Small intestine (tissue), 7 donors: ENCODE results near the gene RBP5. TPM values are rescaled to one million over a fixed set of nuclear protein-coding genes. Genes with fewer than 3 reads are reported as not detected.
A peak's percentile ranks its signal among the peaks of the same experiment; 100 is the strongest.

Experiments used
- DNase-seq, 2 donors: peaks; one replicate each; pipeline versions ENCODE4 v3.0.0 to v3.0.0-alpha.2; 2013
- FAIRE-seq: peaks from 2 replicates; lab custom pipeline; 2012; peaks lifted over from hg19 to GRCh38; lab: Jason Lieb, UNC
- H3K27ac ChIP-seq, 3 donors: one replicate each; pipeline ENCODE4 v1.5.1; 2013; ENCODE audit warnings: low read length in 2 of 3, mild to moderate bottlenecking in 2 of 3, control low read depth in 1 of 3, inconsistent platforms in 1 of 3, low read depth in 1 of 3, moderate library complexity in 1 of 3
- H3K27me3 ChIP-seq, 3 donors: one replicate each; pipeline ENCODE4 v1.6.1; 2013; ENCODE audit warnings: low read length in 3 of 3, inconsistent platforms in 1 of 3; ENCODE audit not compliant: control insufficient read depth in 3 of 3, insufficient read depth in 3 of 3
- H3K36me3 ChIP-seq, 3 donors: one replicate each; pipeline ENCODE4 v1.6.1; 2013; ENCODE audit warnings: low read length in 3 of 3, inconsistent platforms in 1 of 3, low read depth in 1 of 3, mild to moderate bottlenecking in 1 of 3, moderate library complexity in 1 of 3; ENCODE audit not compliant: control insufficient read depth in 3 of 3, insufficient read depth in 2 of 3
- H3K4me1 ChIP-seq, 3 donors: one replicate each; pipeline ENCODE4 v1.6.1; 2013; ENCODE audit warnings: low read length in 2 of 3, inconsistent platforms in 1 of 3, low read depth in 1 of 3, mild to moderate bottlenecking in 1 of 3, moderate library complexity in 1 of 3; ENCODE audit not compliant: control insufficient read depth in 3 of 3, insufficient read depth in 2 of 3
- H3K4me3 ChIP-seq, 3 donors: one replicate each; pipeline ENCODE4 v1.5.1; 2013; ENCODE audit warnings: low read length in 3 of 3, control low read depth in 1 of 3, inconsistent platforms in 1 of 3, low read depth in 1 of 3, mild to moderate bottlenecking in 1 of 3, moderate library complexity in 1 of 3
- H3K9me3 ChIP-seq, 2 donors: one replicate each; pipeline ENCODE4 v1.6.1; 2013; ENCODE audit warnings: low read depth in 1 of 2, low read length in 1 of 2; ENCODE audit not compliant: control insufficient read depth in 2 of 2, insufficient read depth in 1 of 2
- WGBS, 3 donors: extraction: QIAGEN DNeasy Blood & Tissue Kit; methylation state at CpG; one replicate each; pipeline ENCODE4 v1.1.7; 2013; 5-methylcytosine and 5-hydroxymethylcytosine counted together
- polyA plus RNA-seq, 4 donors: library from polyadenylated mRNA; stranded (reverse) in 3 of 4; unstranded in 1 of 4; fragments of 200-250 nt in 3 of 4; fragments of 120-200 nt in 1 of 4; gene quantifications; one replicate each; pipeline versions ENCODE4 v1.2.1 to v1.2.3, GENCODE V29; 2013
- donor health status: healthy with polysubstance abuse.
- donor health status: control.
- donor health status: control.
- donor health status: Bipolar disorder and iron deficiency.
- donor health status: healthy.

RBP5 gene
- polyA plus RNA-seq, 4 donors = 0.67 to 19.0 (median 7.8) TPM

- no peaks in the 10 kb centered on the region for H3K9me3 ChIP-seq
- 33 to 84% (median 47%) methylated on average over 4 of the region's 4 CpGs for WGBS, 3 donors
- DNase-seq (no peak), FAIRE-seq (no peak)
- no peaks in the 10 kb centered on the region for H3K27me3 ChIP-seq
- H3K27ac ChIP-seq = no peak overlapping the region
- no peak overlapping the region for H3K4me3 ChIP-seq
- H3K4me1 ChIP-seq = peaks cover 0 to 14% (median 0%) of the 10 kb centered on the region in 3 donors
- peaks cover 0 to 53% (median 7%) of the 10 kb centered on the region in 3 donors for H3K36me3 ChIP-seq
Observed at GRCh38 chr12:7100239-7100638, 28.4 kb downstream of the RBP5 start.

- FAIRE-seq (no peak), DNase-seq (no peak)
- H3K27ac ChIP-seq = no peak overlapping the region
- peaks cover 0 to 47% (median 7%) of the 10 kb centered on the region in 3 donors for H3K36me3 ChIP-seq
- 38 to 78% (median 60%) methylated on average over 9 of the region's 9 CpGs for WGBS, 3 donors
- no peaks in the 10 kb centered on the region for H3K27me3 ChIP-seq
- H3K4me1 ChIP-seq = peaks cover 0 to 14% (median 0%) of the 10 kb centered on the region in 3 donors
- no peak overlapping the region for H3K4me3 ChIP-seq
- no peaks in the 10 kb centered on the region for H3K9me3 ChIP-seq
Observed at GRCh38 chr12:7099290-7099996, 29.2 kb downstream of the RBP5 start.

DNA sequence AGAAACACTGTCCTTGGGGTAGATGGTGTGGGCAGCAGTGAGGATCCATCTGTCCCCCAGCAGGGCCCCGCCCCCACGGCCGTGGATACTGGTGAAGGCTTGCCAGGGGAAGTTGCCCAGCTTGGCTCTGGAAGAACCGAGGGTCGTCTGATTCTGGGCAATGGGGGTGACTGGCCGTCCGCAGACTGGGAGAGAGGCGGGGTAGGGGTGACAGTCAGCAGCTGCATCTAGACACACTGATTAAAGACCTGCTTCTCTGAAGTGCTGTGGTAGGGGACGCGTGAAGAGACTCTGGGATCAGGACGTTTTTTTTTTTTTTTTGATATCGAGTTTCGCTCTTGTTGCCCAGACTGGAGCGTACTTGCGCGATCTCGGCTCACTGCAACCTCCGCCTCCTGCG, 31.7 kb downstream of the RBP5 start:
- Histone ChIP-seq H3K36me3 (peaks cover 0 to 36% (median 2%) of the 10 kb centered on the region in 3 donors), H3K27ac (no peak overlapping the region), H3K4me1 (peaks cover 0 to 9% (median 0%) of the 10 kb centered on the region in 3 donors), H3K9me3 (no peaks in the 10 kb centered on the region), H3K27me3 (no peaks in the 10 kb centered on the region), H3K4me3 (no peak overlapping the region)
- WGBS, 3 donors = 85 to 88% (median 85%) methylated on average over 19 of the region's 19 CpGs
- FAIRE-seq = no peak
- no peak for DNase-seq

- H3K27ac ChIP-seq = no peak overlapping the region
- no peak for FAIRE-seq
Observed at GRCh38 chr12:7096006-7096932, 32.4 kb downstream of the RBP5 start.

DNA sequence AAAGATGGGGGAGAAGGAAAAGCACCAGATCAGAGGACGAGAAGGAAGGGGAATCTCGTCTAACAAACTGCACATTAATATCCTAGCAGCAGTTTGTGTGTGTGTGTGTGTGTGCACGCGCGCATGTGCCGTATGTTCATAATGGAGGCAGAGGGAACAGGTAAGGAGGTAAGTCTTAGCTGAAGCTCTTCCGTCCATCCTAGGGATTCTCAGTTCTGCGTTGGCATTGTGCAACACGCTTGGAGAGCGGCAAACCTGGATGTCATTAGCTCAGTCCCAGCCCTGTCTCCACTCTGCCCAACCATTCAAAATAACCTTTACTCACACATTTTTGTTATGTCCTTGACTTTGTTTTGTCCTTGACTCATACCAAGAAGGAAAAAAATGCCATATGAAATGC, 34.8 kb downstream of the RBP5 start:
- peaks cover 0 to 6% (median 0%) of the 10 kb centered on the region in 3 donors for H3K27me3 ChIP-seq
- no peak overlapping the region for H3K27ac ChIP-seq
- no peaks in the 10 kb centered on the region for H3K9me3 ChIP-seq
- FAIRE-seq = no peak
- no peak for DNase-seq
- peaks cover 0 to 12% (median 0%) of the 10 kb centered on the region in 3 donors for H3K4me1 ChIP-seq
- no peak overlapping the region for H3K4me3 ChIP-seq
- 33 to 65% (median 53%) methylated on average over 10 of the region's 10 CpGs for WGBS, 3 donors
- peaks cover 0 to 27% (median 2%) of the 10 kb centered on the region in 3 donors for H3K36me3 ChIP-seq

More at GRCh38 chr12:7096006-7096932, 32.4 kb downstream of the RBP5 start:
- 77 to 83% (median 79%) methylated on average over 25 to 26 of the region's 26 CpGs for WGBS, 3 donors
- peaks cover 0 to 12% (median 0%) of the 10 kb centered on the region in 3 donors for H3K4me1 ChIP-seq
- no peaks in the 10 kb centered on the region for H3K27me3 ChIP-seq
- peaks cover 0 to 29% (median 2%) of the 10 kb centered on the region in 3 donors for H3K36me3 ChIP-seq
- DNase-seq = no peak
- H3K9me3 ChIP-seq = no peaks in the 10 kb centered on the region
- no peak overlapping the region for H3K4me3 ChIP-seq

GRCh38 chr12:7093486-7093885, 35.2 kb downstream of the RBP5 start:
- peaks cover 0 to 29% (median 2%) of the 10 kb centered on the region in 3 donors for H3K36me3 ChIP-seq
- H3K4me1 ChIP-seq = peaks cover 0 to 12% (median 0%) of the 10 kb centered on the region in 3 donors
- FAIRE-seq = no peak
- no peak overlapping the region for H3K27ac ChIP-seq
- no peak for DNase-seq
- WGBS, 3 donors = 40 to 65% (median 47%) methylated on average over 5 of the region's 5 CpGs
- H3K4me3 ChIP-seq = no peak overlapping the region
- peaks cover 0 to 6% (median 0%) of the 10 kb centered on the region in 3 donors for H3K27me3 ChIP-seq
- no peaks in the 10 kb centered on the region for H3K9me3 ChIP-seq

GRCh38 chr12:7092986-7093460, 35.7 kb downstream of the RBP5 start:
- DNase-seq = no peak
- Histone ChIP-seq H3K36me3 (peaks cover 0 to 32% (median 0%) of the 10 kb centered on the region in 3 donors), H3K9me3 (no peaks in the 10 kb centered on the region), H3K27me3 (peaks cover 0 to 6% (median 0%) of the 10 kb centered on the region in 3 donors), H3K4me1 (peaks cover 0 to 12% (median 0%) of the 10 kb centered on the region in 3 donors), H3K27ac (peak overlapping the region in 1 of 3 donors; percentile 84), H3K4me3 (no peak overlapping the region)
- WGBS, 3 donors = 67 to 76% (median 75%) methylated on average over 8 of the region's 8 CpGs
- FAIRE-seq = no peak
